Measurements from ENCODE around the gene LRRFIP2.

DNA sequence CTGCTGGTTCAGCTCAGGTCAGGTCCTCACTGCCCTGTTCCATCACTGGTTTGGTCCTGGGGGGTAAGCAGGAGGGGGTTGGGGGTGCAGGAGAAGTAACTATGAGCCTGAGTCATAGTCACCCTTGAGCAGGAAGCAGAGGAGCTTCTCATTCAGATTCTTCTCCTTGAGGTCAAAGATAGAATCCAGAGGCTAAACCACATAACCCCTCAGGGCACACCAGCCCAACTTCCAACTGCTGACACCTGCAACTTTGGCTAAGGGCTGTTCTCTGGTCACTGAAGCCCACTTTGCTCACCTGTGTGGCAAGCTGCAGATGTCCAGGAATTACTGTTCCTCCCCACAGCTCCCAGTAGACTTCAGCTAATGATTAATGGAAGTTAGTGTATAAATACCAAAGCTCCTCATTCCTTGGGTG, 48.8 kb upstream of the LRRFIP2 start:
- TF ChIP-seq, protein P1, sequence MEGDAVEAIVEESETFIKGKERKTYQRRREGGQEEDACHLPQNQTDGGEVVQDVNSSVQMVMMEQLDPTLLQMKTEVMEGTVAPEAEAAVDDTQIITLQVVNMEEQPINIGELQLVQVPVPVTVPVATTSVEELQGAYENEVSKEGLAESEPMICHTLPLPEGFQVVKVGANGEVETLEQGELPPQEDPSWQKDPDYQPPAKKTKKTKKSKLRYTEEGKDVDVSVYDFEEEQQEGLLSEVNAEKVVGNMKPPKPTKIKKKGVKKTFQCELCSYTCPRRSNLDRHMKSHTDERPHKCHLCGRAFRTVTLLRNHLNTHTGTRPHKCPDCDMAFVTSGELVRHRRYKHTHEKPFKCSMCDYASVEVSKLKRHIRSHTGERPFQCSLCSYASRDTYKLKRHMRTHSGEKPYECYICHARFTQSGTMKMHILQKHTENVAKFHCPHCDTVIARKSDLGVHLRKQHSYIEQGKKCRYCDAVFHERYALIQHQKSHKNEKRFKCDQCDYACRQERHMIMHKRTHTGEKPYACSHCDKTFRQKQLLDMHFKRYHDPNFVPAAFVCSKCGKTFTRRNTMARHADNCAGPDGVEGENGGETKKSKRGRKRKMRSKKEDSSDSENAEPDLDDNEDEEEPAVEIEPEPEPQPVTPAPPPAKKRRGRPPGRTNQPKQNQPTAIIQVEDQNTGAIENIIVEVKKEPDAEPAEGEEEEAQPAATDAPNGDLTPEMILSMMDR (IDR thresholded peaks at IDR 0.05; ENCODE audit: insufficient read depth, low read depth, low read length), result no peak
- no peak for TF ChIP-seq EZH2 (IDR thresholded peaks at IDR 0.05; ENCODE audit: insufficient read depth, low read length)
